GM19328 (cell line): ENCODE measurements around the gene KIAA0513.
"Not testable (repeated sequence)": the region's sequence is repeated elsewhere in the genome, so short reads cannot be mapped to it uniquely, and the experiment has no call there.

Experiments used
- ATAC-seq: cut with Tn5 transposase; IDR thresholded peaks from one replicate; pipeline ENCODE4 v1.9.1; 2021; ENCODE audit warnings: mild to moderate bottlenecking, moderate library complexity; ENCODE audit not compliant: unreplicated experiment

The KIAA0513 gene

GRCh38 chr16:85104147-85104546, 76.6 kb downstream of the KIAA0513 start:
- ATAC-seq, result no peak

- no peak for ATAC-seq
Measured at GRCh38 chr16:85104821-85105391, 77.3 kb downstream of the KIAA0513 start.

- no peak for ATAC-seq
Measured at GRCh38 chr16:85105475-85105874, 77.9 kb downstream of the KIAA0513 start.

- no peak for ATAC-seq
Measured at GRCh38 chr16:85107083-85107482, 79.5 kb downstream of the KIAA0513 start.

GRCh38 chr16:85107532-85107931, 79.9 kb downstream of the KIAA0513 start:
- ATAC-seq, result no peak

GRCh38 chr16:85110105-85110504, 82.5 kb downstream of the KIAA0513 start:
- ATAC-seq, result no peak

GRCh38 chr16:85111184-85111583, 83.6 kb downstream of the KIAA0513 start:
- no peak for ATAC-seq

- ATAC-seq, result no peak
Measured at GRCh38 chr16:85112364-85112763, 84.8 kb downstream of the KIAA0513 start, which contains the start of gene CIBAR2. CIBAR2 (minus strand) TSS chr16:85112472; CDS start chr16:85112352, 120 bp downstream.

GRCh38 chr16:85113168-85113733, 85.7 kb downstream of the KIAA0513 start:
- no peak for ATAC-seq

- no peak for ATAC-seq
Measured at GRCh38 chr16:85113913-85114312, 86.3 kb downstream of the KIAA0513 start.

GRCh38 chr16:85114909-85115567, 87.4 kb downstream of the KIAA0513 start:
- ATAC-seq, result no peak

- no peak for ATAC-seq
Measured at GRCh38 chr16:85117418-85117817, 89.8 kb downstream of the KIAA0513 start.

GRCh38 chr16:85120006-85120340, 92.4 kb downstream of the KIAA0513 start:
- no peak for ATAC-seq

GRCh38 chr16:85123441-85123840, 95.8 kb downstream of the KIAA0513 start:
- not testable (repeated sequence) for ATAC-seq

- no peak for ATAC-seq
Measured at GRCh38 chr16:85123891-85124635, 96.5 kb downstream of the KIAA0513 start.

GRCh38 chr16:85124636-85125346, 97.2 kb downstream of the KIAA0513 start:
- no peak for ATAC-seq

- no peak for ATAC-seq
Measured at GRCh38 chr16:85125570-85126393, 98.2 kb downstream of the KIAA0513 start.

- ATAC-seq, result no peak
Measured at GRCh38 chr16:85126394-85126704, 98.8 kb downstream of the KIAA0513 start.

GRCh38 chr16:85126705-85127378, 99.2 kb downstream of the KIAA0513 start:
- ATAC-seq, result no peak

GRCh38 chr16:85127379-85127723, 99.8 kb downstream of the KIAA0513 start:
- ATAC-seq, result no peak
